GM19023 (cell line): ENCODE results near the gene KDM4B.
"Not testable (repeated sequence)": the region's sequence is repeated elsewhere in the genome, so short reads cannot be mapped to it uniquely, and the experiment has no call there.

Source experiments
- ATAC-seq: cut with Tn5 transposase; IDR thresholded peaks from one replicate; pipeline ENCODE4 v1.9.1; 2021; ENCODE audit warnings: mild to moderate bottlenecking, moderate library complexity; ENCODE audit not compliant: unreplicated experiment

The KDM4B gene

DNA sequence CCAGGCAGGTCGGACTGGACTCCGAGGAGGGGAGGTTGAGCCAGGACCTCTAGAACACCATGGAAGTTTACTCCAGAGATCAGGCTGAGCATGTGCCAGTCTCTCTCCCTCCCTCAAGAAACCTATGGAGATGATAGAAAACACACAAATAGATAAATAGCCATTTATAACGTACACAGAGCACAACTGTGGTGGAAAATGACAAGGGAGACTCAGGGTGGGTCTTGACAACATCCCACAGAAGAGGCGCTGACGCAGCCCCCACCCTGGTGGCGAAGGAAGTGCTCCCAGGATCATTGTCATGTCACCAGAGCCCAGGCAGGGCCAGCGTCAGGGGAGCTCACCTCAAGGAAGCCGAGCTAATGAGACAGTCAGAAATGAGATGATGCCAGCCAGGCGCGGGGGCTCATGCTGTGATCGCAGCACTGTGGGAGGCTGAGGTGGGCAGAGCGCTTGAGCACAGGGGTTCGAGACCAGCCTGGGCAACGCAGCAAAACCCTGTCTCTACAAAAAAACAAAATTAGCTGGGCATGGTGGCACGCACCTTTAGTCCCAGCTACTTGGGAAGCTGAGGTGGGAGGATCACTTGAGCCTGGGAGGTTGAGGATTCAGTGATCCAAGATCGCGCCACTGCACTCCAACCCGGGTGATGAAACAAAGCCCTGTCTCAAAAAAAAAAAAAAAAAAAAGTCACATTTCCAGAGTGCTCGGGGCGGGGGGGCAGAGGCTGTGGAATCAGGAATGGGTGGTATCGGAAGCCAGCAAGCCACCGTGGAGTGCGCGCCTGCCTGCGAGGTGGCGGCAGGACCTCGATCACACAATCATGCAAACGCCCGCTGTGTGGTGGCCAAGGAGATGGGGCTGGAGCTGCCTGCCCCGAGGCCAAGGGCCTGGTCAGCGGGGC, 178.4 kb downstream of the KDM4B start:
- ATAC-seq = no peak

DNA sequence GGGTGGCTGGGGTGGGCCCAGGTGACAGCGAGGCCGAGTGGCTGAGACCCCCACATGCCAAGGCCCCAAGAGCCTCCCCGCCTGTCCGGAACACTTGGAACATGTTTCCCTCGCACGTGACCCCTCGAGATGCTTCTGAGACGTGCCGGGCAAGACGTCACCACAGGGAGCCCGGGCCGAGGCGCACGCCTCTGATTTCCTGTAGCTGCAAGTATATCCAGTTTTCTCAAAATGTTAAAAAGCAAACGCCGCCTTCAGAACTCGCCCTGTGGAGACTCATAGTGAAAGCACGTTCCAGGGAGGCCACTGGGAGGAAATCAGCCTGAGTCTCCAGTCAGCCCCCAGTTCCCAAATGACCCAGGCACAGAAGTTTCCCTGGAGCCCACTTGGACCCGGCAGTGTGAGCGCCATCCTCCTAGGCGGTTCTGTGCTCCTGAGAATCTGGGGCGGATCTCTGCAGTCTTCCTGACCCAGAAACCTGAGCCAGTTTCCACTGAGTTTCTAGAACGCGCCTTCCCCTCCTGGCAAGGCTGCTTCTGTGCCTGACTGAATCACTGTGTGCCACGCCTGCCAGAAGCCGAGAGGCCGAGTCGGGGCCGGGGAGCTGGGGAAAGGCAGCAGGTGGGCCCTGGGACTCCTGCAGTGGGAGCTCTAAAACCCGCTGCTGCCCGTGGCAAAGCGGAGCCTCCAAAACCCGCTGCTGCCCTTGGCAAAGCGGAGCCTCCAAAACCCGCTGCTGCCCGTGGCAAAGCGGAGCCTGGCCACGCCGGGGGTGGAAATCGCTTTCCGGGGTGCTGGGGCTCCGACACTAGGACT, 179.3 kb downstream of the KDM4B start:
- no peak for ATAC-seq

DNA sequence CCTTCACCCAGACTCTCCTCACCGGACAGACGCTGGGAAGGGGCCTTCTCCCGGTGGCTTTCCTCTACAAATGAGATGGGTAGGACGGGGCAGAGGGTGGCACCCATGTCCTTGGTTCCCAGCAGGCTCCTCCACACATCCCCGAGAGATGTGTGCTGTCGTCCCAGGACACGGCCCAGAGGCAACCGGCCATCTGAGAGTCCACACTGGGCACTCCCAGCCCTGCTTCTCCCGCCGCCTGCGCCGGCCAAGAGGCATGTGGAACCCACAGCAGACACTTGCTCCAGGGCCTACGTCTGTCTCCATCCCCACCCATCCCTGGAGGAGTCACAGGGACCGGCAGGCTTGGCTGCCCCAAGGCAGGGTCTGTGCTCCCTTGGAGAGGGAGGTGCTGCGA, 179.9 kb downstream of the KDM4B start:
- no peak for ATAC-seq

DNA sequence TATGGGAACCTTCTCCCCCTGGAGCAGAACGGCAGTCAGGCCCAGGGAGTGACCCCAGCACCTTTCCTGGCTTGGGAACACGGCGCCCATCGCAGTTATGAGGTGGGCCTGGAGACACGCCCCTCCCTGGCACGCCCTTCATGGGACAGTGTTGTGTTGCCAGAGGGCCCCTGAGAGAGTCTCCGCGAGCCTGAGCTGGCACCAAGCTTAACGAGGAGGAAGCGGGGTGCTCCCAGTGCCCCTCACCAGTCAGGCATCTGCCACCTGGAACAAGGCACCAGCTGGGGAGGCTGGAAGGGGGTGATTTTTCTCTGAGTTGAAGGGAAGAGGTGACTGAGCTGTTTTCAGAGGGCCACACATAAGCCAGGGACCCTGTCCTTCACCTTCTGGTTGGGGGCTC, 180.6 kb downstream of the KDM4B start:
- no peak for ATAC-seq

DNA sequence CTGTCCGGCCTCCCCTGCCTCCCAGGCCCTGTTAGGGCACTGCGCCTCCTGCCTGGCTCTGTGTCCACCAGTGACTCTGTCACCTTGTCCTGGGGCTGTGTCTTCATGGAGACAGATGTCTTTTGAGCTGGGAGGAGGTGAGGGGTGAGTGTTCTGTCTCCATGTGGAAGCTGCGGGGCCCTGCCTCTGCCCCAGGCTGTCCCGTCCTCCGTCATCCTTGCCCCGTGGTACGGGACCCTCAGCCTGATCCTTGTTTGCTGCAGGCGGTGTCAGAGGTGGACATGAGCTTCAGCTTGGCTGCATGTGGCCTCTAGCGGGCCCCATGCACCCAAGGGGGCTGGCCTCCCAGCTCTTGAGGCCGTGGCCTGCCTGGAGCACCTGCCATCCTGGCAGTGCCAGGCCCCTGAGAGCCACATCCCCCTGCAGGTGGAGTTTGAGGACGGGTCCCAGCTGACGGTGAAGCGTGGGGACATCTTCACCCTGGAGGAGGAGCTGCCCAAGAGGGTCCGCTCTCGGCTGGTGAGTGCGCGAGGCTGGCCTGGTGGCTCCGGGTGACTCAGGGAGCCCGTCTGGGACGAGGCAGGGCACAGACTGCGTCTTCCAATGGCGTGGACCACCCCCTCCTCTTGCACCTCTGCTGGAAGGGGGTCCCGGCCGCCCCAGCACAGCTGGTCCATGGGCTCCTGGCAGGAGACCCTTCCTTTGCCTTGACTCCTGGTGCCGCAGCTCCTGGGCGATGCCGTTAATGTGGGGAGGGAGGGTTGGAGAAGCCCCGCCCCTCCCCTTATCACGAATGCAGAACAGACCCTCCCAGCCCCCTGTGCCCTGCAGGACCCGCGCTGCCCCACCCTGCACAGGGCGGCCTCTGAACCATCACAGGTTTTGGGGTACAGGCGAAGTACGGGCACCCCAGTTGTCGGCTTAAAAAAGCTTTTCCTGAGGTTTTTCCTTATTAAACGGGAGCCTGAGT, 181.3 kb downstream of the KDM4B start:
- no peak for ATAC-seq

DNA sequence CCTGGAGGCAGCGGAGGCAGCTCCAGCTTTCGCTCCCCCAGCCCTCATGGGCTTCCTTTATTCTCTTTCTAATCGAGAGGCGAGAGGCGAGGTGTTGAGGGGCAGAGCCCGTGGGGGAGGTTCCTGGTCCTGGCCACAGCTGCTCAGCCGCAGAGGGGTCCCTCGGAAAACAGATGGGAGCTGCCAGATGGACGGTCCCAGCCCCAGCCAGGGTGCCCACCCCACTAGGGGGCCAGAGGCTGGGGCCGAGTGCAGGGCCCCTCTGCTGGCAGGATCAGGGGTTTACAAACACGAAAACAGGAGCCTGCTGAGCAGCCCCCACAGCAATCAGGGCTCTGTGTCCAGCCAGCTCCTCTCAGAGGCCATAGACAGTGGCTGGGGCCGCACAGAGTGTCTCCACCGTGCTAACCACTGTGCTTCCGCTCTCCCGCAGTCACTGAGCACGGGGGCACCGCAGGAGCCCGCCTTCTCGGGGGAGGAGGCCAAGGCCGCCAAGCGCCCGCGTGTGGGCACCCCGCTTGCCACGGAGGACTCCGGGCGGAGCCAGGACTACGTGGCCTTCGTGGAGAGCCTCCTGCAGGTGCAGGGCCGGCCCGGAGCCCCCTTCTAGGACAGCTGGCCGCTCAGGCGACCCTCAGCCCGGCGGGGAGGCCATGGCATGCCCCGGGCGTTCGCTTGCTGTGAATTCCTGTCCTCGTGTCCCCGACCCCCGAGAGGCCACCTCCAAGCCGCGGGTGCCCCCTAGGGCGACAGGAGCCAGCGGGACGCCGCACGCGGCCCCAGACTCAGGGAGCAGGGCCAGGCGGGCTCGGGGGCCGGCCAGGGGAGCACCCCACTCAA, 182.2 kb downstream of the KDM4B start:
- no peak for ATAC-seq

DNA sequence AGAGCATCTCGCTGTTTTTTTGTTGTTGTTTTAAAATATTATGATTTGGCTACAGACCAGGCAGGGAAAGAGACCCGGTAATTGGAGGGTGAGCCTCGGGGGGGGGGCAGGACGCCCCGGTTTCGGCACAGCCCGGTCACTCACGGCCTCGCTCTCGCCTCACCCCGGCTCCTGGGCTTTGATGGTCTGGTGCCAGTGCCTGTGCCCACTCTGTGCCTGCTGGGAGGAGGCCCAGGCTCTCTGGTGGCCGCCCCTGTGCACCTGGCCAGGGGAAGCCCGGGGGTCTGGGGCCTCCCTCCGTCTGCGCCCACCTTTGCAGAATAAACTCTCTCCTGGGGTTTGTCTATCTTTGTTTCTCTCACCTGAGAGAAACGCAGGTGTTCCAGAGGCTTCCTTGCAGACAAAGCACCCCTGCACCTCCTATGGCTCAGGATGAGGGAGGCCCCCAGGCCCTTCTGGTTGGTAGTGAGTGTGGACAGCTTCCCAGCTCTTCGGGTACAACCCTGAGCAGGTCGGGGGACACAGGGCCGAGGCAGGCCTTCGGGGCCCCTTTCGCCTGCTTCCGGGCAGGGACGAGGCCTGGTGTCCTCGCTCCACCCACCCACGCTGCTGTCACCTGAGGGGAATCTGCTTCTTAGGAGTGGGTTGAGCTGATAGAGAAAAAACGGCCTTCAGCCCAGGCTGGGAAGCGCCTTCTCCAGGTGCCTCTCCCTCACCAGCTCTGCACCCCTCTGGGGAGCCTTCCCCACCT, 183.3 kb downstream of the KDM4B start:
- ATAC-seq = no peak

DNA sequence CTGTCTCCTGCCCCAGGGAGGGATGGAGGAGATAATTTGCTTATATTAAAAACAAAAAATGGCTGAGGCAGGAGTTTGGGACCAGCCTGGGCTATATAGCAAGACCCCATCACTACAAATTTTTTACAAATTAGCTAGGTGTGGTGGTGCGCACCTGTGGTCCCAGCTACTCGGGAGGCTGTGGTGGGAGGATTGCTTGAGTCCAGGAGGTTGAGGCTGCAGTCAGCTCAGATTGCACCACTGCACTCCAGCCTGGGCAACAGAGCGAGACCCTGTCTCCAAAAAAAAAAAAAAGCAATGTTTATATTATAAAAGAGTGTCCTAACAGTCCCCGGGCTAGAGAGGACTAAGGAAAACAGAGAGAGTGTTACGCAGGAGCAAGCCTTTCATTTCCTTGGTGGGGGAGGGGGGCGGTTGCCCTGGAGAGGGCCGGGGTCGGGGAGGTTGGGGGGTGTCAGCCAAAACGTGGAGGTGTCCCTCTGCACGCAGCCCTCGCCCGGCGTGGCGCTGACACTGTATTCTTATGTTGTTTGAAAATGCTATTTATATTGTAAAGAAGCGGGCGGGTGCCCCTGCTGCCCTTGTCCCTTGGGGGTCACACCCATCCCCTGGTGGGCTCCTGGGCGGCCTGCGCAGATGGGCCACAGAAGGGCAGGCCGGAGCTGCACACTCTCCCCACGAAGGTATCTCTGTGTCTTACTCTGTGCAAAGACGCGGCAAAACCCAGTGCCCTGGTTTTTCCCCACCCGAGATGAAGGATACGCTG, 184.0 kb downstream of the KDM4B start:
- ATAC-seq = no peak

DNA sequence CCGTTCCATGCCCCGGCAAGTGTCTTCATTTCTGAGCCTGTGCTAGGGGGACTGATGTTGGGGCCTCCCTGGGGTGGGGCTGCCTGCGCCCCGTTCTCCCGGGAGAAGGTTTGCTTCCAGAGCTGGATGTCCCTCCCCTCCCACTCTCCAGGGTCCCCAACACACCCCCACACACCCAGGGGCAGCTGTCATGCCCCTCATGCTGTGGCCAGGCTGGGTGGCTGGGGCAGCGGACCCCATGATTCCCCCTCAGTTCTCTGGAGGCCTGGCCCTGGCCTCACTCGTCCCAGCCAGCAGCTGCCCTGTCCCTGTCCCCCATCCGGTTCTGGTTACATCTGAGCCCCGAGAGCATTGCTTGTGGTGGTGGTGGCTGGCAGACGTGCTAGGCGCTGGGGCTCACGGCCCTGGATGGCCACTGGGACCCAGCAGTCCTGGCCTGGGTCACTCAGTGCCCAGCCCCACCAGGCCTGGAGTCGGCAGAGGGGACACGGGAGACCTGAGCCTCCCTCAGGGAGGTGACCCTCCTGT, 184.8 kb downstream of the KDM4B start:
- ATAC-seq = no peak

DNA sequence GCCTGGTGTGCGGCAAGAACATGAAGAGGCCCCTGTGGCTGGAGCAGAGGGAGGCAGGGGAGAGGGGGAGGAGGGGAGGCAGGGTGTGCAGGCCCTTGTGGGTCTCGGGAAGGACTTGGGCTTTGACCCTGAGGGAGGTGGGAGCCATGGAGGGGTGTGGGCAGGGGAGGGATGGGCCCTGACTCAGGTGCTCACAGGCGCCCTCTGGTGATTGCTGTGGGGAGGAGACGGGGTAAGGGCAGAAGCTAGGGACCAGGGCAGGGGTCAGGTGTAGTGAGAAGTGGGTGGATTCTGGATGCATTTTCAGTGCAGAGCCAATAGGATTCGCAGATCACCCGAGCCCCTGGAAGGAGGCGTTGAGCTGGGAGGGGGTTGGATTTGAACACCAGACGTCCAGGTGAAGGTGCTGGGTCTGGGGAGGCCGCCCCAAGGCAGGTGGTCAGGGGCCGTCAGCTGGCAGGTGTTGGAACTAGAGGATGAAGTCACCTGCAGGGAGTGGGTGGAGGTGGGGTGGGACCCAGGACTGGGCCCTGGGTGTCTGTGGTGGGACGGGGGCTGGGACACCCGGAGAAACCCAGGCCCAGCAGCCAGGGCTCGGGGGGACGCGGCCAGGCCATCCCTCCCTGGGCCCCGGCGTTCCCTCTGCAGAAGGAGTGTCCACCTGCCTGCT, 185.4 kb downstream of the KDM4B start:
- no peak for ATAC-seq

DNA sequence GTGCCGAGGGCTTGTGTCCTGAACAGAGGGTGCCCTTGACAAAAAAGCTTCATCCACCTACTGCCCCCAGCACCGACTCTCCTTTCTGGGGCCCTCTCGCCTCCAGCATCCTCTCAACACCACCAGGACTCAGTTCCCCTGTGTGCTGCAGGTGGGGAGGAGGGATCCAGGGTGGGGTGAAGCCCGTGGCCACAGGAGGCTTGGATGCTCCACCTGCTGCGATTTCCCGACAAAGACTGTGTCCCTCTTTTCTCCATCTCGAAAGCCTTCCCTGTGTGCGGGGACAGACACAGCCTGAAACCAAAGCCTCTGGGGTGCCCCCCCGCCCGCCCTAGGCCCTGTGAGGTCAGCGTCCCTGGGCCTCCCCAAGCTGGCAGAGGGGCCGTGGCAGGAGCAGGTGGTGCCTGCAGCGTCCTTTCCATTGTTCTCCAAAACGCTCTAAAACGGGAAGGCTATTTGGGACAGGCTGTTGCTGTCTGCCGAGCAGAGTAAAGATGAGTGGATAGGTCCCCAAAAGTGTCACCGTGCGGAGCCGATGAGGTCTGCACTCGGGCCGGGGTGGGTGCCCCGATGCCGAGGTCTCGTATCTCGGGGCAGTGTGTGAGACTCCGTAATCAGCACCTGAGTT, 186.0 kb downstream of the KDM4B start:
- ATAC-seq = no peak

DNA sequence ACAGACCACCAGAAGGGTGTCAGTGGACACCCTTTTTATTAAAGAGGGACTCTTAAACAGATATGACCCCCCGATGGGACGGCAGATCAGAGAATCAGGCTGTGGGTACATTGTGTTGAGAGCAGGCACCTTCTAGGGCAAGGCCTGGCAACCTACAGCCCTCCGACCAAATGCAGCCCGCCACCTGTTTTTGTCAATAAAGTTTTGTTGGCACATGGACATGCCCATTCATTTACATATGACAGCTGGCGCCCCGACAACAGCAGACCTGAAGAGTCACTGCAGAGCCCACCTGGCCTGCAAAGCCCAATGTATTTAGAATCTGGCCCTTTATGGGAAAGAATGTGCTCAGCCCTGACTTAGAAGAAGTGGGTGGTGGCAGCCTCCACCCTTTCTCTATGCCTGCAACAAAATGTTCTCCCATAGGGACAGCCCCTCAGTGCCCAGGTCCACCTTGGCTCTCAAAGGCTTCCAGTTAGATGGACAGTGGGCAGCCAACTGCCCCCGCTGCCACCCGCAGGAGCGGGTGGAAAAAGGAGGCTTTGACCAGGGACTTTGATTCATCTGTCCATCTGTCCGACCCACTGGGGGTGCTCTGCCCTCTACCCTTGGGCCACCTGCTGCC, 186.8 kb downstream of the KDM4B start:
- no peak for ATAC-seq

DNA sequence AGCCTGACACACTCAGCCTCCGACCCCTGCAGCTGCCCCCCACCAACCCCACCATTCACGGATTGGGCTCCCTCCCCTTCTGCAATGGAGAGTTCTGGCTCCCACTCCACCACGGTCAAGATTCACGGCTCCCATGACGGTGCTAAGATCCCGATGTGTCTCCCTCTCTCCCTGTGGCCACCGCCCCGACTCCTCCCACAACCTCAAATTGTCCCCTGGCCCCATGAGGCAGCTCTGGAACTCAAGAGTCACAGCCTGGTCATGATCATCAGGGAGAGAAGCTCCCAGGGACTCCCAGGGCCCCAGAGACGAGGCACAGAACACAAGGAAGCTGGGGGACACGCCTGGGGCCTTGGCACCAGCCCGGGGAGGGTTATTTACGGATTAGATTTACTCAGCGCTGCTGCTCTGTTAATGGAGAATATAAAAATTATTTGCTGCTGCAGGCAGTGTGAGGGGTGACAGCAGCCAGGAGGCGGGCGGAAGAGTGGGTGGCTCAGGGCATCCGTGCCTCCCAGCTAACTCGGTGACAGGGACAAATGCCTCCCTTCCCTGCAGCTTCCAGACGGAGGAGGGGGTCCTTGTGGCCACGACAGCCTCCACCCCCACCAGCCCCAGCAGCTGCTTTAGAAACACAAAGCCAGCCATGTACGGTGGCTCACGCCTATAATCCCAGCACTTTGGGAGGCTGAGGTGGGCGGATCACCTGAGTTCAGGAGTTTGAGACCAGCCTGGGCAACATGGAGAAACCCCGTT, 187.5 kb downstream of the KDM4B start:
- ATAC-seq = no peak

DNA sequence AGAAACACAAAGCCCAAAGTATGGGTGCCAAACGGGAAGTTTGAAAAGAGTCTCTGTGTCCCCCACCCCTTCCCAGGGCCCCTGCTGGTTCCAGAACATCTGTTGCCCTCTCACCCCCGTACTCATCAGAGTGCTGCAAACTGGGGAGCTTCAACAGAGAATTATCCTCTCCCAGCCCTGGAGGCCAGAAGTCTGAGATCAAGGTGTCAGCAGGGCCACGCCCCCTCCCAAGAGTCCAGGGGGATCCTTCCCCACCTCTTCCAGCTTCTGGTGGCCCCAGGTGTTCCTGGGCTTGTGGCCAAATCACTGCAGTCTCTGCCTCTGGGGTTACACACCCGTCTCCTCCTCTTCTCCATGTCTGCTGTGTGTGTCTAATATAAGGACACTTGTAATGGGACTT, 188.3 kb downstream of the KDM4B start:
- no peak for ATAC-seq

DNA sequence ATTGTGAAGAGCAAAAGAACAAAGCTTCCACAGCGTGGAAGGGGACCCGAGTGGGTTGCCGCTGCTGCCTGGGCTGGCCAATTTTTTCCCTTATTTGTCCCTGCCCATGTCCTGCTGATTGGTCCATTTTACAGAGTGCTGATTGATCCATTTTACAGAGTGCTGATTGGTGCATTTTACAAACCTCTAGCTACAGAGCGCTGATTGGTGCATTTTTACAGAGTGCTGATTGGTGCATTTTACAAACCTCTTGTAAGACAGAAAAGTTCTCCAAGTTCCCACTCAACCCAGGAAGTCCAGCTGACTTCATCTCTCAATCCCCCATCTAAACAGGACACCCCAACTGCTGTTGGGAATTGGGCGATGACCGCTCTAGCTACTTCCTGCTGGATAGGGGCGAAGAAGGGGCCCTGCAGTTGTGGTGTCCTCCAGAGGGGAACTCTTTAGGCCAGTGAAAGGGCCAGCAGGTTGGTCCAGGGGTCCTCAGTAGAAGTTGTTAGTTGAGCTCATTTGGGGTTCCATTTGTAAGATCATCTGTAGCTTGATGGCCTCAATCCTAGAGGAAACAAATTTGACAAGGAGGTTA, 189.7 kb downstream of the KDM4B start:
- not testable (repeated sequence) for ATAC-seq
